WTC11 (cell line): ENCODE data around the gene PPP1R14B.

Source experiments
- ATF1 ChIP-seq: sonication (generic); formaldehyde crosslinking; IDR thresholded peaks from 2 replicates; pipeline ENCODE4 v1.8.1; 2023; ENCODE audit warnings: mild to moderate bottlenecking, moderate library complexity, missing genetic modification reagents
- CREM ChIP-seq: sonication (generic); formaldehyde crosslinking; IDR thresholded peaks from 2 replicates; pipeline ENCODE4 v1.8.1; 2022; ENCODE audit warnings: mild to moderate bottlenecking, missing genetic modification reagents, moderate library complexity
- RELA ChIP-seq: sonication (generic); formaldehyde crosslinking; IDR thresholded peaks from 2 replicates; pipeline ENCODE4 v1.8.1; 2022; ENCODE audit warnings: missing genetic modification reagents, mild to moderate bottlenecking, borderline replicate concordance
- SOX15 ChIP-seq: fragments of 250-450 bp; sonication (Bioruptor Pico); IDR thresholded peaks from 2 replicates; pipeline ENCODE4 v1.9.0; 2021; ENCODE audit warnings: mild to moderate bottlenecking
- ZNF281 ChIP-seq: sonication (generic); formaldehyde crosslinking; IDR thresholded peaks from 2 replicates; pipeline ENCODE4 v1.8.0; 2023; ENCODE audit warnings: mild to moderate bottlenecking, missing genetic modification reagents
- TF ChIP-seq, protein P1 (sequence below): fragments of 200-600 bp; IDR thresholded peaks from 2 replicates; pipeline ENCODE4 v1.8.0; 2022; ENCODE audit warnings: antibody characterized with exemption

DNA sequence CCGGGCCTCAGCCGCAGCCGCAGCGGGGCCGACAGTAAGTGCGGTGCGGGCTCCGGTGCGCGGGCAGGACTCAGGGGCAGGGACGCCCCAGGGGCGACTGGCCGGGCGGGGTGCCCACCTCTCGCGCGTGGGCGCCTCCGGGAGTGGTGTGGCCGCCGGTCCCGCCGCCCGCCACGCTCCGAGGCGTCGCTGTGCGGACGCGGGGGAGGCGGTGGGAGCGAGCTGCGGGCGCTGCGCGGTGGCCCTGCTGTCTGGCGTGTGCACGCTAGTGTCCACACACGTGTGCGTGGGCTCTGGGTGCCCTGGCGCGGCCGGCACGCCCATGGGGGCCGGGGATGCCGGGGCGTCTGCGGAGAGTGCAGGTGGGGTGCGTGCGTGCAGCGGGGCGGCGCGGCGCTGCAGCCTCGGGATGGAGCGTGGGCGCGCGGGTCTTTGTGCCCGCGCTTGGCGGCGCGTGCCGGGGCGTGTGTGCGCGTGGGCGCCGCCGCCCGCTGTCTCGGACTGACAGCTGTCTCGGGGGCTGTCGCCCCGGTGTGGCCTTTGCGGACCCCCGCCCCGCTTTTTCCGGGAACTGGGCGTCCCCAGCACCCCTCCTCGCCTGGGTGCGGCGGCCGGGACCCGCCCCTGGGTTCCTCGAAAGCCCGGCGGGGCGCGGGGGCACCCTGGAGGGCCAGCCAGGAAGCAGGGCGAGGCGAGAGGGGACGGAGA, 45.2 kb upstream of the PPP1R14B start:
- TF ChIP-seq, protein P1, sequence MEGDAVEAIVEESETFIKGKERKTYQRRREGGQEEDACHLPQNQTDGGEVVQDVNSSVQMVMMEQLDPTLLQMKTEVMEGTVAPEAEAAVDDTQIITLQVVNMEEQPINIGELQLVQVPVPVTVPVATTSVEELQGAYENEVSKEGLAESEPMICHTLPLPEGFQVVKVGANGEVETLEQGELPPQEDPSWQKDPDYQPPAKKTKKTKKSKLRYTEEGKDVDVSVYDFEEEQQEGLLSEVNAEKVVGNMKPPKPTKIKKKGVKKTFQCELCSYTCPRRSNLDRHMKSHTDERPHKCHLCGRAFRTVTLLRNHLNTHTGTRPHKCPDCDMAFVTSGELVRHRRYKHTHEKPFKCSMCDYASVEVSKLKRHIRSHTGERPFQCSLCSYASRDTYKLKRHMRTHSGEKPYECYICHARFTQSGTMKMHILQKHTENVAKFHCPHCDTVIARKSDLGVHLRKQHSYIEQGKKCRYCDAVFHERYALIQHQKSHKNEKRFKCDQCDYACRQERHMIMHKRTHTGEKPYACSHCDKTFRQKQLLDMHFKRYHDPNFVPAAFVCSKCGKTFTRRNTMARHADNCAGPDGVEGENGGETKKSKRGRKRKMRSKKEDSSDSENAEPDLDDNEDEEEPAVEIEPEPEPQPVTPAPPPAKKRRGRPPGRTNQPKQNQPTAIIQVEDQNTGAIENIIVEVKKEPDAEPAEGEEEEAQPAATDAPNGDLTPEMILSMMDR: no peak
- TF ChIP-seq ZNF281: no peak
- no peak for TF ChIP-seq ATF1
- TF ChIP-seq SOX15 (CRISPR knock-in tag): no peak
- no peak for TF ChIP-seq CREM (CRISPR knock-in tag)
- no peak for TF ChIP-seq RELA
